ENCODE results near the gene POU2F1.

Gene POU2F1

DNA sequence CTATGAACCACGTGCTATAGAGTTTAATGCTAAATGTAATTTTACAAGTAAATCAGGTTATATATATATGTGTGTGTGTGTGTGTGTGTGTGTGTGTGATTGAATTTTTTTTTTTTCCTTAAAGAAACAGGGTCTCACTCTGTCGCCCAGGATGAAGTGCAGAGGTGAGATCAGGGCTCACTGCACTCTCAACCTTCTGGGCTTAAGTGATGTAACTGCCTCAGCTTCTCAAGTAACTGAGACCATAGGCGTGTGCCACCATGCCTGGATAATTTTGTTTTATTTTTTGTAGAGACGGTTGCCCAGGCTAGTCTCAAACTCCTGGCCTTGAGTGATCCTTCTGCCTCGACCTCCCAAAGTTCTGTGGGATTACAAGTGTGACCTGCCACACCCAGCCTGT, 26.3 kb downstream of the POU2F1 start:
- no peak overlapping the region for H2AFZ ChIP-seq (ENCODE audit: low read depth, low read length)
- peaks cover 7% of the 10 kb centered on the region for H3K9me3 ChIP-seq (ENCODE audit: control insufficient read depth, low read length)
- peaks cover 26% of the 10 kb centered on the region for H3K79me1 ChIP-seq (replicated peaks; ENCODE audit: low read length, poor library complexity, severe bottlenecking)
- no peak overlapping the region for H3K4me2 ChIP-seq (ENCODE audit: low read length, poor library complexity, severe bottlenecking)
- H3K23ac ChIP-seq (ENCODE audit: low read length in 2 of 2): no peak overlapping the region
- H3K4me3 ChIP-seq (ENCODE audit: insufficient read depth in 1 of 2, low read depth in 1 of 2, low read length in 2 of 2): no peak overlapping the region
- no peak overlapping the region for H2BK15ac ChIP-seq (ENCODE audit: low read depth, poor library complexity, severe bottlenecking)
- no peak overlapping the region for H3K14ac ChIP-seq (ENCODE audit: low read length in 2 of 2)
- H3K4ac ChIP-seq (ENCODE audit: low read depth in 1 of 2, low read length in 2 of 2): no peak overlapping the region
- no peak overlapping the region for H4K91ac ChIP-seq (ENCODE audit: low read length)
- no peak overlapping the region for H3K18ac ChIP-seq (ENCODE audit: low read depth in 1 of 2, low read length in 2 of 2)
- H2BK5ac ChIP-seq (ENCODE audit: low read depth, low read length, poor library complexity, severe bottlenecking): no peak overlapping the region
- no peaks in the 10 kb centered on the region for H3K27me3 ChIP-seq (ENCODE audit: control insufficient read depth in 1 of 2, insufficient read depth in 1 of 2, low read length in 2 of 2)
- H3K4me1 ChIP-seq (ENCODE audit: control insufficient read depth, insufficient read depth, low read depth, low read length): no peaks in the 10 kb centered on the region
- no peak for DNase-seq
- no peak overlapping the region for H3K27ac ChIP-seq (ENCODE audit: low read length, poor library complexity, severe bottlenecking)
- H2AK5ac ChIP-seq (ENCODE audit: low read length, severe bottlenecking): no peak overlapping the region
- 79% methylated on average over 5 of the region's 5 CpGs for WGBS
- H3K36me3 ChIP-seq (ENCODE audit: control insufficient read depth in 1 of 2, insufficient read depth in 2 of 2, low read depth in 1 of 2, low read length in 2 of 2): peaks cover 0 to 5% of the 10 kb centered on the region in 2 experiments
- no peak overlapping the region for H2BK120ac ChIP-seq (ENCODE audit: low read depth, low read length)
- H2BK12ac ChIP-seq (ENCODE audit: low read length in 2 of 2): no peak overlapping the region
- H3K9ac ChIP-seq (ENCODE audit: low read length): no peak overlapping the region
- H4K8ac ChIP-seq (ENCODE audit: low read length): no peak overlapping the region

DNA sequence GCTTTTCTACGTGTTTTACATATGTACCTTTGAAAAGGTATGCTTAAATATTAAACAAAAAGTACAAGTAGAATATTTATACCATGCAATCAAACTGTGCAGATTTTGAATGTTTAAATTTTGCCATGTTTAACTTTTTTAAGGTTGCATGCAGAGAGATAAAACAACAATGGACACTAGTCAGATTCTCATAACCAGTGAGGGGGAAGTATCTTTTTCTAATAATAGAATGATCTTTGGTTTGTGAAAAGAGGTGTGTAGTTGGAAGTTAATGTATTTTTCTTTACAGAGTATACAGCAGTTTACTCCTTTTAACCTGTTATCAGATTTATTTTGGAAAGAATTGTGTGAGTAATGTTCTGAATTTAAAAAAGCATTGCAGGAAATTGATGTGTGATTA, 27.1 kb downstream of the POU2F1 start:
- Histone ChIP-seq H3K14ac (ENCODE audit: low read length in 2 of 2) (no peak overlapping the region), H4K8ac (ENCODE audit: low read length) (no peak overlapping the region), H3K27me3 (ENCODE audit: control insufficient read depth in 1 of 2, insufficient read depth in 1 of 2, low read length in 2 of 2) (no peaks in the 10 kb centered on the region), H2BK12ac (ENCODE audit: low read length in 2 of 2) (no peak overlapping the region), H2AK5ac (ENCODE audit: low read length, severe bottlenecking) (no peak overlapping the region), H3K23ac (ENCODE audit: low read length in 2 of 2) (no peak overlapping the region), H2BK15ac (ENCODE audit: low read depth, poor library complexity, severe bottlenecking) (no peak overlapping the region), H2BK5ac (ENCODE audit: low read depth, low read length, poor library complexity, severe bottlenecking) (no peak overlapping the region), H3K79me1 (replicated peaks; ENCODE audit: low read length, poor library complexity, severe bottlenecking) (peaks cover 28% of the 10 kb centered on the region), H3K4me3 (ENCODE audit: insufficient read depth in 1 of 2, low read depth in 1 of 2, low read length in 2 of 2) (no peak overlapping the region), H3K36me3 (ENCODE audit: control insufficient read depth in 1 of 2, insufficient read depth in 2 of 2, low read depth in 1 of 2, low read length in 2 of 2) (peaks cover 0 to 5% of the 10 kb centered on the region in 2 experiments), H2AFZ (ENCODE audit: low read depth, low read length) (no peak overlapping the region), H3K4me1 (ENCODE audit: control insufficient read depth, insufficient read depth, low read depth, low read length) (no peaks in the 10 kb centered on the region), H3K9me3 (ENCODE audit: control insufficient read depth, low read length) (peaks cover 7% of the 10 kb centered on the region), H4K91ac (ENCODE audit: low read length) (no peak overlapping the region), H3K4ac (ENCODE audit: low read depth in 1 of 2, low read length in 2 of 2) (no peak overlapping the region), H3K27ac (ENCODE audit: low read length, poor library complexity, severe bottlenecking) (no peak overlapping the region), H2BK120ac (ENCODE audit: low read depth, low read length) (no peak overlapping the region), H3K4me2 (ENCODE audit: low read length, poor library complexity, severe bottlenecking) (no peak overlapping the region), H3K9ac (ENCODE audit: low read length) (no peak overlapping the region), H3K18ac (ENCODE audit: low read depth in 1 of 2, low read length in 2 of 2) (no peak overlapping the region)
- no CpG with 5 or more reads among the region's 1 CpG for WGBS
- no peak for DNase-seq

DNA sequence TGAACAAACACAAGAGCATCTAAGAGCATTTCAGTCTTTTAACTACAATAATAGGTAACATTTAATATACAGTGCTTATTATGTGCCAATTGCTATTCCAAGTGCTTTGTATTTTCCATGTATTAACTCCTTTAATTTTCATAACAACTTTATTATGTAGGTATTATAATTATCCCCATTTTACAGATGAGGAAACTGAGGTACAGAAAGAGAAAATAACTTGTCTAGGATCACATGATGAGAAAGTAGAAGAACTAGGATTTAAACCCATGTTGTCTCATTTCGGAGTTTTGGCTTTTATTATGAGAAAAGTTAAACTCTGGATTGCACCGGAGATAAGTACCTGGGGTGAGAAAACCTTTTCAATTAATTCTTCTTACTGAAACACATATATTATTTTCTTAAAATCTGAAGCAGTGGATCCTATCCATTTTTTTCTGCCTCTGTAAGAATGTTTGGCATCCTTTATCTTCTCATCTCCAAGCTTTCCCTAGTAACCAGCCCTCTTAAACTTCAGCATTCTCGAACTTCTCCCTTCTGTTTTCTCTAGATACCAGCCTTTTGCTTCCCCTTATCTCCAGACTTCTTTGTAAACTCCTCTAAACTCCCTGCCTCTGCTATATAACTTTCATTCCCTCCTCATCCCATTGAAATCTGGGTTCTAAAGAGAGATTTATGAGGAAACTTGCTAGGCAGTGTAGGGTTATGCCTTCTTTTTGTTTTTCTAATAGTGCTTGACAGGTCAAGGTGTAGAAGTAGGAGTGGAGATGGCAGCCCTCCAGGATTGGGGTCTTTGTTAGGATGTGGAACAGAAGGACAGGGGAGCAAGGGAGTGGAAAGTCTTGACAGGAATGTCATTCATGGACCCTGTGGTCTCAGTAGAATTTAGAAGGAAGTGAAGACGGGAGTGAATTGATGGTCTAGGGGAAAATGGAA, 28.3 kb downstream of the POU2F1 start:
- no peak overlapping the region for H3K18ac ChIP-seq (ENCODE audit: low read depth in 1 of 2, low read length in 2 of 2)
- H2BK12ac ChIP-seq (ENCODE audit: low read length in 2 of 2): no peak overlapping the region
- H3K79me1 ChIP-seq (replicated peaks; ENCODE audit: low read length, poor library complexity, severe bottlenecking): peaks cover 30% of the 10 kb centered on the region
- H2BK15ac ChIP-seq (ENCODE audit: low read depth, poor library complexity, severe bottlenecking): no peak overlapping the region
- no peak overlapping the region for H4K8ac ChIP-seq (ENCODE audit: low read length)
- no peak overlapping the region for H4K91ac ChIP-seq (ENCODE audit: low read length)
- no peak overlapping the region for H2AK5ac ChIP-seq (ENCODE audit: low read length, severe bottlenecking)
- H3K23ac ChIP-seq (ENCODE audit: low read length in 2 of 2): no peak overlapping the region
- H3K27ac ChIP-seq (ENCODE audit: low read length, poor library complexity, severe bottlenecking): no peak overlapping the region
- H3K4me2 ChIP-seq (ENCODE audit: low read length, poor library complexity, severe bottlenecking): no peak overlapping the region
- H2BK5ac ChIP-seq (ENCODE audit: low read depth, low read length, poor library complexity, severe bottlenecking): no peak overlapping the region
- H3K4me1 ChIP-seq (ENCODE audit: control insufficient read depth, insufficient read depth, low read depth, low read length): no peaks in the 10 kb centered on the region
- H2BK120ac ChIP-seq (ENCODE audit: low read depth, low read length): no peak overlapping the region
- no peak overlapping the region for H3K9ac ChIP-seq (ENCODE audit: low read length)
- peaks cover 0 to 3% of the 10 kb centered on the region in 2 experiments for H3K36me3 ChIP-seq (ENCODE audit: control insufficient read depth in 1 of 2, insufficient read depth in 2 of 2, low read depth in 1 of 2, low read length in 2 of 2)
- H3K4me3 ChIP-seq (ENCODE audit: insufficient read depth in 1 of 2, low read depth in 1 of 2, low read length in 2 of 2): no peak overlapping the region
- H3K27me3 ChIP-seq (ENCODE audit: control insufficient read depth in 1 of 2, insufficient read depth in 1 of 2, low read length in 2 of 2): no peaks in the 10 kb centered on the region
- DNase-seq: no peak
- peaks cover 6% of the 10 kb centered on the region for H3K9me3 ChIP-seq (ENCODE audit: control insufficient read depth, low read length)
- H3K4ac ChIP-seq (ENCODE audit: low read depth in 1 of 2, low read length in 2 of 2): no peak overlapping the region
- no peak overlapping the region for H2AFZ ChIP-seq (ENCODE audit: low read depth, low read length)
- WGBS: 62% methylated on average over 2 of the region's 4 CpGs
- H3K14ac ChIP-seq (ENCODE audit: low read length in 2 of 2): no peak overlapping the region

DNA sequence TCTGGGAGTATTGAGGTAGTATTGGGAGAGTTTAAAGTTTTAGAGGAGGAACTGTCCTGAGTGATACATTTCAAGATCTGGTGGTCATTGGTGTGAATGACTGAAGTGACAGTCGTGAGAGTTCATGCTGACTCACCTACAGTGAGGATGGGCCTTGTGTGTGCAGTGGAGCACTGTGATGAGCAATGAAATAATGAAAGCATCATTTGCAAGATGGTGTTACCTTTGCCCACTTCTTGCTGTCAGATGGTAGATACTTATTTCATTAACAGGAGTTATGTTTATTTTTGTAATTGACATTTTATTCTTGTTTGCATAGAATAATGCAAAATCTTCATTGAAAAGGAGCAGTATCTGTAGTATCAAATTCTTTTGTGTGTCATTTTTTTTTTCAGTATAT, 29.0 kb downstream of the POU2F1 start:
- H2BK5ac ChIP-seq (ENCODE audit: low read depth, low read length, poor library complexity, severe bottlenecking): no peak overlapping the region
- H3K36me3 ChIP-seq (ENCODE audit: control insufficient read depth in 1 of 2, insufficient read depth in 2 of 2, low read depth in 1 of 2, low read length in 2 of 2): no peaks in the 10 kb centered on the region
- peaks cover 23% of the 10 kb centered on the region for H3K79me1 ChIP-seq (replicated peaks; ENCODE audit: low read length, poor library complexity, severe bottlenecking)
- H2BK120ac ChIP-seq (ENCODE audit: low read depth, low read length): no peak overlapping the region
- H2AK5ac ChIP-seq (ENCODE audit: low read length, severe bottlenecking): no peak overlapping the region
- no peak for DNase-seq
- no peaks in the 10 kb centered on the region for H3K4me1 ChIP-seq (ENCODE audit: control insufficient read depth, insufficient read depth, low read depth, low read length)
- no peak overlapping the region for H3K23ac ChIP-seq (ENCODE audit: low read length in 2 of 2)
- 70% methylated on average over 1 of the region's 1 CpG for WGBS
- no peak overlapping the region for H3K14ac ChIP-seq (ENCODE audit: low read length in 2 of 2)
- H2BK12ac ChIP-seq (ENCODE audit: low read length in 2 of 2): no peak overlapping the region
- H2AFZ ChIP-seq (ENCODE audit: low read depth, low read length): no peak overlapping the region
- no peaks in the 10 kb centered on the region for H3K9me3 ChIP-seq (ENCODE audit: control insufficient read depth, low read length)
- H3K4ac ChIP-seq (ENCODE audit: low read depth in 1 of 2, low read length in 2 of 2): no peak overlapping the region
- no peak overlapping the region for H3K27ac ChIP-seq (ENCODE audit: low read length, poor library complexity, severe bottlenecking)
- no peak overlapping the region for H3K4me3 ChIP-seq (ENCODE audit: insufficient read depth in 1 of 2, low read depth in 1 of 2, low read length in 2 of 2)
- no peak overlapping the region for H4K91ac ChIP-seq (ENCODE audit: low read length)
- no peak overlapping the region for H2BK15ac ChIP-seq (ENCODE audit: low read depth, poor library complexity, severe bottlenecking)
- no peak overlapping the region for H3K9ac ChIP-seq (ENCODE audit: low read length)
- H3K18ac ChIP-seq (ENCODE audit: low read depth in 1 of 2, low read length in 2 of 2): no peak overlapping the region
- no peak overlapping the region for H4K8ac ChIP-seq (ENCODE audit: low read length)
- no peak overlapping the region for H3K4me2 ChIP-seq (ENCODE audit: low read length, poor library complexity, severe bottlenecking)
- H3K27me3 ChIP-seq (ENCODE audit: control insufficient read depth in 1 of 2, insufficient read depth in 1 of 2, low read length in 2 of 2): no peaks in the 10 kb centered on the region

All from mesenchymal stem cell (in vitro differentiated cells and primary cell).